Kidney (tissue), 14 donors: ENCODE measurements around the gene OR2V1. TPM values are rescaled to one million over a fixed set of nuclear protein-coding genes. Genes with fewer than 3 reads are reported as not detected.
"Not testable (repeated sequence)": the region's sequence is repeated elsewhere in the genome, so short reads cannot be mapped to it uniquely, and the experiment has no call there.

Source experiments
- DNase-seq, 5 donors: peaks; one replicate each; pipeline ENCODE4 v3.0.0-alpha.2; 2013 to 2020
- FAIRE-seq: peaks from 2 replicates; lab custom pipeline; 2012; peaks lifted over from hg19 to GRCh38; lab: Jason Lieb, UNC
- H3K27ac ChIP-seq, 2 donors: one replicate each; pipeline ENCODE4 v1.7.0; 2013; ENCODE audit warnings: low read depth in 2 of 2, low read length in 2 of 2, inconsistent platforms in 1 of 2
- H3K27me3 ChIP-seq: one replicate; pipeline ENCODE4 v1.7.1; 2013; ENCODE audit warnings: low read length, inconsistent platforms; ENCODE audit not compliant: control insufficient read depth, insufficient read depth
- H3K36me3 ChIP-seq, 3 donors: one replicate each; pipeline versions ENCODE4 v1.7.0 to v1.7.1; 2013; ENCODE audit warnings: low read length in 3 of 3, control low read depth in 1 of 3, inconsistent platforms in 1 of 3; ENCODE audit not compliant: insufficient read depth in 3 of 3, control insufficient read depth in 2 of 3
- H3K4me1 ChIP-seq, 3 donors: one replicate each; pipeline versions ENCODE4 v1.7.0 to v1.7.1; 2013; ENCODE audit warnings: low read length in 3 of 3, inconsistent platforms in 1 of 3, low read depth in 1 of 3; ENCODE audit not compliant: control insufficient read depth in 2 of 3, insufficient read depth in 2 of 3
- H3K4me3 ChIP-seq, 3 donors: one replicate each; pipeline versions ENCODE4 v1.7.0 to v1.8.1; 2013; ENCODE audit warnings: low read length in 3 of 3, control low read depth in 1 of 3, inconsistent platforms in 1 of 3
- H3K9ac ChIP-seq, 3 donors: one replicate each; pipeline versions ENCODE4 v1.7.0 to v1.7.1; 2013; ENCODE audit warnings: low read length in 3 of 3, control low read depth in 1 of 3, inconsistent platforms in 1 of 3
- H3K9me3 ChIP-seq, 3 donors: one replicate each; pipeline versions ENCODE4 v1.7.0 to v1.7.1; 2013; ENCODE audit warnings: low read length in 3 of 3, control low read depth in 1 of 3, inconsistent platforms in 1 of 3; ENCODE audit not compliant: control insufficient read depth in 2 of 3, insufficient read depth in 1 of 3
- intact Hi-C: fragments of 100-400 bp; cut with DNase I; formaldehyde crosslinking; loops from one replicate; pipeline ENCODE4 v1.11.1; 2022
- polyA plus RNA-seq: library from polyadenylated mRNA; stranded (reverse); fragments of 350-450 nt; fragmentation: Illumina TruSeq; extraction: RNeasy Lipid Tissue Mini Kit (QIAGEN cat#74804); gene quantifications from one replicate; pipeline ENCODE4 v1.2.3, GENCODE V29; 2014; ENCODE audit warnings: low read depth, low replicate concordance; ENCODE audit not compliant: insufficient read depth
- total RNA-seq: library from RNA; stranded (reverse); fragmentation: NEBNext Ultra II Directional; extraction: Animal tissue kit (Norgen Biotek cat#: 25700); gene quantifications from one replicate; pipeline ENCODE4 v1.2.1, GENCODE V29; 2021
- TF ChIP-seq, protein P1 (sequence below): IDR thresholded peaks from 3 replicates; pipeline ENCODE4 v1.5.1; 2012; ENCODE audit warnings: mild to moderate bottlenecking, moderate library complexity, borderline replicate concordance; ENCODE audit not compliant: insufficient read depth; ENCODE audit errors: extremely low read depth
- donor health status: control.
- donor health status: control.
- donor health status: control.
- donor health status: control.
- donor health status: control.
- donor health status: DM: yes; HTN: yes; CAD: no.
- donor health status: Normal renal cell carcinoma (clear cell type).

OR2V1 gene
- total and polyA plus RNA-seq, 2 donors from 2014 or later, result not detected

DNA sequence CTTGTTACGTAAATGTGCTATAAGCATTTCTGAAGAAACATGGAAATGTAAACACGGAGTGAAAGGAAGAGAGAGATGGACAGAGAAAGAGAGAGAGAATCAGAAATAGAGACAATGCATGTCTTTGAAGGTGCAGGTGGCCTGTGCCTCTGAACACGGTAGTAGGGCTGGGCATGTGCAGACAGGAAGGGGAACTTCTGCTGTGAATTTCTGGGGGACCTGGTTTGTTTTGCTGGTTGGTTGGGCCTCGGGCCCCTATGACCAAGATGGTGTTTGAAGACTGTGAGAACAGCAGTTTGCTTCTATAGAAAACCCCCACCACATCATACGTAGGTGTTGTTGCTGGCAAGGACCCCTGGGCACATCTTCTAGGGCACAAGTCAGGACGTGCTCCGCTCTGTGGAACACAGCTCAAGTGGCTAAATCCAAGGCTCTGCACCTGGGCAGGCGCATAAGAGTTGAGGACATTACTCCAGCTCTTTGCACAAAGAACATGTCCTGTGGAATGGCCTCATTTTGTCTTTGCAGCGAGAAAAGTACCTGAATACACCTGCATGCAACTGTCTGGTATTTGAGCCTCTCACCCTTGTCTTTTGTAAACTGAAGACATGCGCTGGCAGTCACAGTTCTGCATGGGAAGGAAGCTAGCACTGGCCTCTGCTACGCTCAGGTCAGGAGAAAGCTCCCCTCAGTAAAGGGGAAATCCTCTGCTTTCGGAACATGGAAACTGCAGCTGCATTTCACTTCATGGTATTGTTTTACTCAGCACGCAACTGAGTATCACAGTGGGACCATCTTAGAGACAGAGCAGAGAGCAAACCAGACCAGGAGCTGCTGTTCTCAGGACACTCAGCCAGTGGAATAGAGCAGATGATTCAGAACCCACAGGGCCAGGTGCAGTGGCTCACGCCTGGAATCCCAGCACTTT is 19.1 kb upstream of the OR2V1 start:
- Histone ChIP-seq H3K27ac (no peak overlapping the region), H3K9ac (no peak overlapping the region), H3K4me1 (no peaks in the 10 kb centered on the region), H3K36me3 (no peaks in the 10 kb centered on the region), H3K27me3 (no peaks in the 10 kb centered on the region), H3K4me3 (no peak overlapping the region), H3K9me3 (no peaks in the 10 kb centered on the region)
- intact Hi-C loops, result no loop called here
- TF ChIP-seq, protein P1, sequence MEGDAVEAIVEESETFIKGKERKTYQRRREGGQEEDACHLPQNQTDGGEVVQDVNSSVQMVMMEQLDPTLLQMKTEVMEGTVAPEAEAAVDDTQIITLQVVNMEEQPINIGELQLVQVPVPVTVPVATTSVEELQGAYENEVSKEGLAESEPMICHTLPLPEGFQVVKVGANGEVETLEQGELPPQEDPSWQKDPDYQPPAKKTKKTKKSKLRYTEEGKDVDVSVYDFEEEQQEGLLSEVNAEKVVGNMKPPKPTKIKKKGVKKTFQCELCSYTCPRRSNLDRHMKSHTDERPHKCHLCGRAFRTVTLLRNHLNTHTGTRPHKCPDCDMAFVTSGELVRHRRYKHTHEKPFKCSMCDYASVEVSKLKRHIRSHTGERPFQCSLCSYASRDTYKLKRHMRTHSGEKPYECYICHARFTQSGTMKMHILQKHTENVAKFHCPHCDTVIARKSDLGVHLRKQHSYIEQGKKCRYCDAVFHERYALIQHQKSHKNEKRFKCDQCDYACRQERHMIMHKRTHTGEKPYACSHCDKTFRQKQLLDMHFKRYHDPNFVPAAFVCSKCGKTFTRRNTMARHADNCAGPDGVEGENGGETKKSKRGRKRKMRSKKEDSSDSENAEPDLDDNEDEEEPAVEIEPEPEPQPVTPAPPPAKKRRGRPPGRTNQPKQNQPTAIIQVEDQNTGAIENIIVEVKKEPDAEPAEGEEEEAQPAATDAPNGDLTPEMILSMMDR, result no peak
- FAIRE-seq (no peak), DNase-seq (no peak)

DNA sequence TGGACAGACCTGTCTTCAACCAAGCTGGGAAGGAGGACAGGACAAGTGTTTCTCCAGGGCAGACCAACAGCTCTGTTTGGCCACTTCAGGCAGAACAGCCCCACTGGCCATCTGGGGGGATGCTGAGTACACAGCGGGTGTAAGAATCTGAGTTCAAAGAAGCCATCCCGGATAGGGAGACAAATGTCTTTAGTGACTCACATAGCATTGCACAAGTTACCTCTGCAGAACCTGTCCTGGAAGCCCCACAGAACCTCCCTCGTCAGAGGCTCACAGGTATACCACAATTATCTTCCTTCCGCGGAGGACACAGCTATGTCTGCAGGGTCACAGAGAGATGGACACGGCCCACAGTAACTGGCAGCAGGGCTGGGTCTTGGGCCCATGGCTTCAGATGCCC is 18.4 kb upstream of the OR2V1 start:
- Histone ChIP-seq H3K4me3 (no peak overlapping the region), H3K9me3 (no peaks in the 10 kb centered on the region), H3K4me1 (no peaks in the 10 kb centered on the region), H3K36me3 (no peaks in the 10 kb centered on the region), H3K9ac (no peak overlapping the region), H3K27ac (no peak overlapping the region), H3K27me3 (no peaks in the 10 kb centered on the region)
- no peak for FAIRE-seq
- intact Hi-C loops, result no loop called here
- no peak for DNase-seq
- TF ChIP-seq, protein P1, result no peak

DNA sequence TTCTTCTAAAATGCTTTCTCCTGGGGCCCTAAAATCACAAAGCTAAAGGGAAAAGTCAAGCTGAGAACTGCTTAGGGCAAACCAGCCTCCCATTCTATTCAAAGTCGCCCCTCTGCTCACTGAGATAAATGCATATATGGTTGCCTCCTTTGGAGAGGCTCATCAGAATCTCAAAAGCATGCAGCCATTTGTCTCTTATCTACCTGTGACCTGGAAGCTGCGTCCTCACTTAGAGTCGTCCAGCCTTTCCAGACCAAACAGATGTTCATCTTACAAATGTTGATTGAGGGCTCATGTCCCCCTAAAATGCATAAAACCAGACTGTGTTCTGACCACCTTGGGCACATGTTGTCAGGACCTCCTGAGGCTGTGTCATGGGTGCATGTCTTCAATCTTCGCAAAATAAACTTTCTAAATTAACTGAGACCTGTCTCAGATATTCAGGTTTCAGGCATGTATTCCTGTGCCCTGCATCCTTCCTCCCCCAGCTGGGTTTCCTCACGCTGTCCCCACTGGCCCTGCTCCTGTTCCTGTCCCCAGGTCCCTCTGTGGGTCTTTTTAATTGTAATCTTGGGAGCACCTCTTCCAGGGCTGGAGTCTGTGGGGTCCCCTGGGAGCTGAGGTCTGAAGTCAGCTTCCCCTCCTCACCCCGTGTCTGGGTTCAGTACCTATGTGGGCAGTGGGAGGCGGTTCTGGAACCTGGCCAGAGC is 16.1 kb upstream of the OR2V1 start, which contains the start of gene OR2V2:
Gene OR2V2, plus strand, starts transcription at position 660 of the 710 bp plus-strand sequence. CDS start 7,357 bp downstream, outside the sequence.
- H3K9ac ChIP-seq, DNase-seq, H3K4me3 ChIP-seq, H3K27ac ChIP-seq, H3K9me3 ChIP-seq, intact Hi-C loops, H3K4me1 ChIP-seq, H3K36me3 ChIP-seq, FAIRE-seq, H3K27me3 ChIP-seq: not testable (repeated sequence)

DNA sequence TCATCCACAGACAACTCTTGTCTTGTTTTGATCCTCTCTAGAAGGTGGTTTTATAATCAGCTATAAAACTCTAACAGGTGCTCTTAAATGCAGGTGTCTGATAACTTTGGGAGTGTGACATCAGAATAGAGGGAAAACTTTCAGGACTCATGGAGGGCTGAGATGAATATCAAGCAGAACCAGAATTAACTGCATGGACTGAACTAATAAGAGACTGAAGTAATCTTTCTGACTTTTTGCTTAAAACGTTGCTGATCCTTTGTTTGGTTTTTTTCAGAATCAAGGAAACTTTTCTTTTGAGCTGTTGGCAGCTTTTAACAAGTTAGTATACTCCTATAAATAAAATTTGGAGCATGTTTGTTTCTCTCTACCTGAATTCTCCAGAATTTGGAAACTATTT is 14.2 kb upstream of the OR2V1 start:
- Histone ChIP-seq H3K9ac (no peak overlapping the region), H3K27ac (no peak overlapping the region), H3K4me1 (no peaks in the 10 kb centered on the region), H3K4me3 (no peak overlapping the region), H3K9me3 (no peaks in the 10 kb centered on the region), H3K27me3 (no peaks in the 10 kb centered on the region), H3K36me3 (no peaks in the 10 kb centered on the region)
- intact Hi-C loops, result no loop called here
- TF ChIP-seq, protein P1, result no peak
- no peak for DNase-seq
- FAIRE-seq, result no peak
